GM19238 (cell line): ENCODE results near the gene NPHP4.
A peak's percentile ranks its signal among the peaks of the same experiment; 100 is the strongest.
"Not testable (repeated sequence)": the region's sequence is repeated elsewhere in the genome, so short reads cannot be mapped to it uniquely, and the experiment has no call there.

Experiments
- DNase-seq: peaks from one replicate; pipeline ENCODE4 v3.0.0; 2011; ENCODE audit warnings: low spot score; ENCODE audit not compliant: insufficient read length

Gene NPHP4

DNA sequence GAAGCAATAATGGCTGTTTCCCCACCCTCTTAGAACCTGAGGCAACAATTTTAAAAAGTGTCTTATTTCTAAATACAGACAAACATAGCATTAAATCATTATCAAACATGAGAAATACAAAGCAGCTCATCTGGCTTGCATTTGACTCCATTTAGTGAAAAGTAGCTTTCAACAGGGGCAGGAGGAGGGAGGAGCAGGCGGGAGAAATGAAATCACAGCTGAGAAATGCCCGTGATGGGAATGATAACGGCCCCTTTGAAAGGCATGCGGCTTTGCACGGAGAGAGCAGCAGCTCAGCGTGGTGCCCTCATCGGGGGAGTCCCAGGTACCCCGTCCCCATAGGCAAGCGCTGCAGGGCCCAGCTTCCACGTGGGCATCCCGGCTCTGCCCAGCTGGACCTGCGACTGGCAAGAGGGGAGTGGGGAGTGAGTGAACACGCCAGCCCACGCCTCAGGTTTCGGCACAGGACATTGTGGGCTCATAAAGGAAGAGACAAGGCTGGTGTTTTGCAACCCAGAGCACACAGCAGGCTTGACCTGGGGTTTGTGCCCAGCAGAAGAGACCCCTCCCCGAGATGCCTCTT, 134.6 kb downstream of the NPHP4 start:
- no peak for DNase-seq

DNA sequence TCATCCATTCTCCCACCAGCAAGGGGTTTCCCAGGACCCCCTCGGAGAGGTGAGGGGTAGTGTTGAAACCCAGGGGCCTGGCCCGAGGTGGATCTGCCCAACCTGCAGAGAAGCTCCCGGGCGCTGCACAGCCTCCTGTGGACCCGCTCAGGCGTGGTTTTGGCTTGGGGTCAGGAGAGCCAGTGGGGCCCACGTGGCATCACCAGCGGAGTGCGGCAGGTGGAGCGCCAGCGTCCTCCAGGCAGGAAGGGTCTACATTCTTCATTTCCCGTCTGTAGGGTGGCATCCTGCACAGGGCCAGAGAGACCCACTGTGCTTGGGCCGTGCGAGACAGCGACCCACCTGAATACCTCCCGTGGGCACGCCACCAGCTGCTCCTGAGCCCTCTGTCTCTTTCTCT, 135.2 kb downstream of the NPHP4 start:
- DNase-seq: no peak

DNA sequence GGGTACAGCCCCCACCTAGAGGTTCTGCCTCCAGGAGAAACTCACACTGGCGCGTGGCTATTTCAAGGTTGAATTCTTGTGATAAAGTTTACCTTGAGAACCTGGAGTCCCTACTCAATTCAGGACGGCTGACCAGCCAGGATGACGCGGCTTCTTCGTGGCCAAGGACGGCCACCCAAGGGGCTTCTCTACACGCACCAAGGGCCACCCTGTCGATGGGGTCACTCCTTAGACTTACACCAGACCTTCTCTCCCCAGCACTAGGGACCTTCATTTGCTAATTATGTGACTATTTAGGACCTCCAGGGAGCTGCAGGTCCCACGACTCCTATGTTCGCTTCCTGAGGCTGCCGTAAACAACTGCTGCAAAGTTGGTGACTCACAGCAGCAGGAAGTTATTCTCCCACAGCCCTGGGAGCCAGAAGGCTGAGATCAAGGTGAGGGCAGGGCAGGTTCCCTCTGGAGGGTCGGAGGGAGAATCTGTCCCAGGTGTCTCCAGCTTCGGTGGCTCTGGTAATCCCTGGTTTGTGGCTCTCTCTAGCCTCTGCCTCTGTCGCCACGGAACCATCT, 135.9 kb downstream of the NPHP4 start:
- no peak for DNase-seq

DNA sequence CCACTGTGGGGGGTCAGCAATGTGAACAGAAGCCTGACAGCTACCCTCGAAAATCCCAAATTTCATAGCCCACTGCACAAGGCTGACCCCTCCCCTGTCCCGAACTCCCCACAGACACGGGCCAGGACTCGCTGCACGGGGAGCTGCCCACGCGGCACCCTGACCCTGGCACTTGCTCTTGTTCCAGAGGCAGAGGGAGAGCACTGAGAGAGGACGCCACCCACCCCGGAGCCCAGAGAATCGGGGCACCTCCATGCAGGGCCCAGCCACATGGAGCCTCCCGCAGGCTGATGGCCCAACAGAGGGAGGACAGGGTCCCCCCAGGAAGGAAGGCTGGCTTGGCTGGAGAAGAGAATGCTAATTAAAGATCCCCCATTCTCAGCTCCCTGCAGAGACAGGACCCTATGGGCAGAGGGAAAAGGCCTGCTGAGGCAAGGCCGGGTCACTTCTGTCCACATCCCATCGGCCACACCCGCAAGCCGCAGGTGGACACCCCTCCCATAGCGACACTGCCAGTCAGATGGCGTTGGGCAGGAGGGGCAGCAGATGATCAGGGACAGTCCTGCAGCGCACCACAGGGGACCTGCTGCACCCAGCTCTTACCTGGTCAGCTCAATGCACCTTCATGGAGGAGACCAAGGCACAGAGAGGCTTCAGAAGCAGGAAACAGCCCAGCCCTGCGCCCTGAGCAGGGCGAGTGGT, 136.9 kb downstream of the NPHP4 start:
- DNase-seq: no peak

DNA sequence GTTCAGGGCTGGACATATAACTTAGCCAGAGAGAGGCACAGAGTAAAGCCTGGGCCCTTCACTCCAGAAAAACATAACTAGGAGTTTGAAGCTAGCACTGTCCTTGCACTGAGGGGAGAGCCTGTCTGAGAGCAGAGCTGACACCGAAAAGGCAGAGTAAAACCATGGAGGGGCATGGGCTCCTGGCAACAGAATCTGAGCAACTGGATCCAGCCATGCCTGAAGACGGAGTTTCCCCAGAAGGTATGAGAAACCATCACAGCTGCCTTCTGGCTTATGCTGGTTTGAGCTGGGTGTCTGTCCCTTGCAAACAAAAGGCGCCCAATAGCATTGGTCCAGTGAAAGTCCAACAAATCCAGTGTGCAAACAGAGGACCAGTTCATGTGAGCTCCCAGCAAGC, 137.5 kb downstream of the NPHP4 start:
- no peak for DNase-seq

DNA sequence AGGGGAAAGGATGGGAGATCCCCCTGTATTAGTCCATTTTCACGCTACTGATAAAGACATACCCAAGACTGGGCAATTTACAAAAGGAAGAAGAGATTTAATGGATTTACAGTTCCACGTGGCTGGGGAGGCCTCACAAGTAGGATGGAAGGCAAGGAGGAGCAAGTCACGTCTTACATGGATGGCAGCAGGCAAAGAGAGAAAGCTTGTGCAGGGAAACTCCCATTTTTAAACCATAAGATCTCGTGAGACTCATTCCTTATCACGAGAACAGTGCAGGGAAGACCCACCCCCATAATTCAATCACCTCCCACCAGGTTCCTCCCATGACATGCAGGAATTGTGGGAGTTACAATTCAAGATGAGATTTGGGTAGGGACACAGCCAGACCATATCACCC, 138.4 kb downstream of the NPHP4 start:
- not testable (repeated sequence) for DNase-seq

DNA sequence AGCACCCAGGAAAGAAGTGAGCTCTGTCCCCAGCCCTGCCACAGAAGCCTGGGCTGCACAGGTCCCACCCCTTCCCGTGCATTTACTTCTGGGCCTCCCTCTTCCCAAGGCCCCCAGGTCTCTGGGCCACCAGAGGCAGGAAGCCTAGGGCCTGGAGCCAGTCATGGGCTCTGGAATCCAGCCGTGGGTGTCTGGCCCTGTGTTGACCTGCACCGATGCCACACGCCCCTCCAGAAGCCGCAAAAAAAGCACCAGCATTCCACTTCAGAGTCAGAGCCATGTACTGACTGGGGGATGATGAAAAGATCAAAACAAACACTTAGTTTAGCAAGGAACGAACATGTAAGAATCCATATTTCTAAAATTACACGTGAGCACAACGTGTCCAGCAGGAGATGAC, 141.7 kb downstream of the NPHP4 start:
- no peak for DNase-seq

DNA sequence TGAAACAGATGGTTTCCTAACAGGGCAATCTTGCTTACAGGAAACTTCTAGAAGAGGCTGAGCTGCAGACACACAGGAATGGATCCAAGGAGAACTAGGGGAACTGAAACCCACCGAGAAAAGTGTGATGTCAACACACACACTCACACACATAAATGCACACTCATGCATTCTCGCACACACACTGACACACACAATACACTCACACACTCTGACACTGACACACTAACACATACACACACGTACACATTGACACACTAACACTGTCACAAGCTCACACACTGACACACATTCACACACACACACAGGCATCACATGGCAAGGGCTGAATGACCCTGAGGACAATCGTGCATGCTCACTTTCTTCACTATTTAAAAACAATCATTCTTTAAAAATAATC, 142.7 kb downstream of the NPHP4 start:
- DNase-seq: no peak

DNA sequence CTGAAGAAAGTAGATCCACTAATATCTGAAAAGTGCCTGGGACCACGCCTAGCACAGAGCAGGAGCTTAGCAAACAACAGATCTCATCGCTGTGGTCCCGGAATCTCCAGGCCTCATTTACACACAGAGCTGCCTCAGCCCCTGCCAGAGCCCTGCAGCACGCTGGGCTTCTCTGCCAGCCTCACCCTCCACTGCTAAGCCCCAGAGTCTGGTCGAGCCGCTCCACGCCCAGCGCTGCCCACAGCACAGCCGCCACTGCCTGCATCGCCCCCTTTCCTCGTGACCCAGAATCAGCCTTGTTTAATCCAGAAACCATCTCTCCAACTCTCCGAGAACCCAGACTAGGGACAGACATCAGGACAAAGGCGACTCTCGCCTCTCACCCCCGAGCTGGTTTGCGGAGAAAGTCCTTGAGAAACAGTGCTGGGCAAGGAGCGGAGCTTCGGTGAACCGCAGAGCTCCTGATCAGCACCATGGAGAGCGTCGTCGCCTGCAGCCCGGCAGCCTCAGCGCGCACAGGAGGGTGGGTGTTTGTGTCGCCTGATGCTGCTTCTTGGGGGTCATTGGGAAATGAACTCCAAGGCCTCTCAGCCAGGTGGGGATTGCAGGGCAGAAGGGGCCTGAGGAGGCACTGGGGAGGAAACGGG, 145.1 kb downstream of the NPHP4 start:
- DNase-seq: peak; percentile 23

DNA sequence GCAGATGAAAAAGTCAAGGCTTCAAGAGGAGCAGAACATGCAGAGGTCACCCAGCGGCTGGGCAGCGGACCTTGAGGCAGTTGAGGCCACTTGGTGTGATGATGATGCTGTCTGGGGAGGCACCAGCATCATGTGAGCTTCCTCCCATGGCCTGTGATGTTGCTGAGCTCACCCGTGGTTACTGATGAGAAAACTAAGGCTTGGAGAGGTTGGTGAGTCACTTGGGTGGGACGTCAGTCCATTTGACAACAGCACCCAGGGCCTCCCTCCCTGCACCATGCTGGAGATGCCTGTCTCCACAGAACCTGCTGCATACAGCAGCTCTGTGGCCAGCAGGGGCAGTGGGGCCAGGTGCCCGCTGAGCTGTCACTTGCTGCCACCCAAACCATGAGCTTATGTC, 146.8 kb downstream of the NPHP4 start:
- DNase-seq: no peak

DNA sequence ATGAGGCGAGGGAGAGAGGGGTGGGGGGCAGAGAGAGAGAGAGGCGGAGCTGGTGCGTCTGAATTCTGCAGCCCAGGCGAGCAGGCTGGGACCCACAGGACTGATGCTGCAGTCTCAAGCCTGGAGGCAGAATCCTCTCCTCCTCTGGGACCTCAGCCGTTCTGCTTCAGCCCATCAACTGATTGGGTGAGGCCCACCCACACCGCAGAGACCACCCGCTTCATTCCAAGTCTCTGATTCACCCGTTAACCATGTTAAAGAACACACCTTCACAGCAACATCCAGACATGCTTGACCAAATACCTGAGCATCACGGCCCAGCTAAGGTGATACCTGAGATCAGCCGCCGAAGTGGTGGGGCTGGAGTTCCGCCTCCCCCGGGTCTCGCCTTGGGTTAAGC, 147.8 kb downstream of the NPHP4 start:
- DNase-seq: no peak

DNA sequence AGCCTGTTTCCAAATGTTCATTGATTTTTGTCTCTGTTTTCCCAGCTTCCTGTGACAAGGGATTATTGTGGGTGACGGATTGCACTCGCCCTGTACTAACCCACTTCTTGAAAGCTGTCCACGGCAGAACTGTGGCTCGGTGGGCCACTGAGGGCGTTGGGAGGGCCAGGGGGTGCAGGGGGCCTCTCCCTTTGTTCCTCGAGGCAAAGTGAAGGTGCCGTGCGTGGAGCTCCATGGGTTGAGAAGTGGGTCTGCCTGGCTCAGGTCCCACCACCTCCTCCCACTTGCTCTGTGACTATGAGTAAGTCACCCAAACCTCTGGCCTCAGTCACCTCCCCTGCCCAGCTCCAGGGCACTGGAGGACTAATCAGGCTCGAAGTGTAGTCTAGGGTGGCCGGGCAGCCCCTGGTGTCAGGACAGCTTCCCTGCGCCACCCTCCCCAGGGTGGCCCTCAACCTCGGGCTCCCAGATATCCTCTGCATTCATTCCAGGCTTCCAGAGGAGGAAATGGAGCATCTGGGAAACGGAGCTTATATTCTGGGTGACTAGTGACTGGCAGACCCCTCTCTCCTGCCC, 148.6 kb downstream of the NPHP4 start:
- DNase-seq: no peak

DNA sequence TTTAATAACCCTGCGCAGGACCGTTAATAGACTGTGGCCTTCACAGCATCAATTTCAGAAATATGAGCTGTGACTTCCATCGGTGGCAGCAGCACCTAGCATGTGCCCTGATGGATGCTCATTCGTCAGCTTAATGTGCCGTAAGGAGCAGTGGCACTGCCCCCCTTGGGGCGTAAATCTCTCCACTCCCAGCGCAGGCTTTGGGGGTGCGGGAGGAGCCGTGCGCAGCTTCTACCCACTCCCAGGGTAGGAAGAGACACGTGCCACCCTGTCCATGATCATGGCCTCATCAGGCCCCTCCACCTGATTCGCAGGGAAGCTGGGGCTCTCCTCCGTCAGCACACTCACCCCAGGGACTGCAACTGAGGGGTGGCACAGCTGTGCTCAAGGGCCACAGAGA, 149.5 kb downstream of the NPHP4 start:
- no peak for DNase-seq

DNA sequence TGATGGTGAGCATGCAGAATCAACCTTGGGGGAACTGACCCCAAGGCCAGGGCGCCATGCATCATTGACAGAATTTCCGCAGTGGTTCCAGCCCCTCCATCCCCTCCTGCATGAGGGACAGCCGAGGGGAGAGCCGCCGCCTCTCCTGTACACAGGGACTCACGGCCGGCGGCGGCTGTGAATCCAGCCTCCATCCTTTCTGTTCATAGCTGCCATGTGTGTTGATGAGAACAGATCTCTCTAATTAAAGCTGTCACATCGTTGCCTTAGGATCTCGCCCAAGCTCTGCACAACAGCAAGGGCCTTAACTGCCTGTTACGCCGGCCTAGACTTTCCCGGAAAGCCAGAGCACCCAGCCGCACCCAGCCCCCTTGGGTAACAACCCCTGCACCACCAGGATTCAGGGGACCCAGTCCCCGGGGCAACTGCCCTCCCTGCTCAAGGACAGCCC, 151.6 kb downstream of the NPHP4 start:
- no peak for DNase-seq

DNA sequence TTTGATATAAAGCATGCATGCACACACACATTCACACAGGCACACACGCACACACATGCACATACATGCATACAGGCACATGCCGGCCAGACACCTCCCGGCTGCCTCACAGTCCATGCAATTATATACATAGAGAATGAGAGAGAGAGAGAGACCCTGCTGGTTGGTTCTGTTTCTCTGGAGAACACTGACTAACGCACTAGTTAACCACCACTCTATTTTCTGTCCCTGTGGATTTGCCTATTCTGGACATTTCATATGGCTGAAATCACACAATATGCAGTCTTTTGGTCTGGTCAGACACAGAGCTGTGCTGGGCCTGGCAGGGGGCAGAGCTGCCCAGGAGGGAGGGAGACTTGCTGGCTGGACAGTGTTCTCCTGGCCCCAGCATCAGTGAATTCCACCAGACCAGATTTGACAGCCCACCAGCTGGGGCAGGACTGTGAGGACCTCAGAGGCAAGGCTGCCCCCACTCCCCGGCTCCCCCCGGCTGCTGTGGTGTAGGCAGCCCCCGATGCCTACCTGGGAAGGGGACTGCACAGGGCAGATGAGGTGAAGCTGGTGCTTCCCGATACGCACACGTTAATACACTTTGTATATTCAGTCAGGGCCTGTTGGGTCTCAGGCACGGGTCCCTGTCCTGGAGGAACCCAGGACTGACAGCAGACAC, 152.2 kb downstream of the NPHP4 start:
- DNase-seq: no peak

DNA sequence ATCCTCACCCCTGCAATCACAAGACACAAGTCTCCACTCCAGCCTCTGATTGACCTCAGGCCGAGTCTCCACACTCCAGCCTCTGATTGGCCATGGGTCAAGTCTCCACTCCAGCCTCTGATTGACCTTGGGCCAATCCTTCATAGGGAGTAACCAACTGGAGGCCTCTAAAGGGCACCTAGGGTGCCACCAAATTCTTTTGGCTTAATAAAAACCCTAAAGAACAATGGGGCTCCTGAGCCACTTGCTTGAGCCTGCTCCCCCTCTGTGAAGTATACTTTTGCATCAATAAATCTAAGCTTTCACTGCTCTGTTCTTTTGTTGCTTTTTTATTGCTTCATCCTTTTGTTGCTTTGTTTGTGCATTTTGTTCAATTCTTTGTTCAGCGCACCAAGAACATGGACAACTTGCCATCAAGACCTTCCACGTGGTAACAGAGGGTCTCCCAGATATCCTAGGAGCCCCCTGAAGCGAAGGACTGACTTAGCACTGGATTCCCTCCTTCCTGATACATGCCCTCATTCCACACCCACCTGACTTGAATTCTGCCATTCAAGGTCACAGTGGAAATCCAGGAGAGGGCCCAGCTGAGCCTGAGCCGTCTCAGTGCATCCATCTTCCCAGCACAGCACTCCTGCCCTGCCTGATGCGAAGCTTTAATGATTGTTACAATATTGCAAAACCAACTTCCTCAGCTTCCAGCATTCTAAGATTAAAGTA, 152.9 kb downstream of the NPHP4 start:
- DNase-seq: no peak

DNA sequence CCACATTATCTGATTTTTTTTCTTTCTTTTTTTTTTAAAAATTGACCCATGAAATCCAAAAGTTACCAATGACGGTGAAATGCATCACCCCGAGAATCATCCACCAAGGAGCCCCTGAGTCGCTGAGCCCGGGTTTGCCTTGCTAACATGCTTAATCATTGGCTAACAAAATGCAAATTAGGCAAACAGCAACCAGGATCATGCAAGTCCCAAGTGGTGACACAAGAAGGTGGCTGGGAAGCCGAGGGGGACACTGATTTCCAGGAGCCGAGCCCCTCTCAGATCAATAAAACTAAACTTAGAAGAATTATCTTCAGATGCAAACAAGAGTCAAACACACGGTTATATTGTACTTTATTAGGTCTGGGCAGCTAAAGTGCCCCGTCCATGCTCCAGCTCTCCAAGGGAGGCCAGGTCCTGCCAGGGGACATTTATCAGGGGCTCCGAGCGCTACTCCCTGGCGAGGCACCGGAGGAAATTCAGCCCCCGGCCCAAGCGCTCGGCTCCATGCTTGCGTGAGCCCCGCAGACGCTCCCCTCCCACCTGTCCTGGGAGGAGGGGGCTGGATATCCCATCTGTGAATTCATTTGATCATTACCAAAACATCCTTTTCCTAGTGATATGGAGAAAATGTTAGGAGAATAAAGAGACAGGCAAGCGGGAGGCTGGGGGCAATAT, 154.1 kb downstream of the NPHP4 start:
- no peak for DNase-seq

DNA sequence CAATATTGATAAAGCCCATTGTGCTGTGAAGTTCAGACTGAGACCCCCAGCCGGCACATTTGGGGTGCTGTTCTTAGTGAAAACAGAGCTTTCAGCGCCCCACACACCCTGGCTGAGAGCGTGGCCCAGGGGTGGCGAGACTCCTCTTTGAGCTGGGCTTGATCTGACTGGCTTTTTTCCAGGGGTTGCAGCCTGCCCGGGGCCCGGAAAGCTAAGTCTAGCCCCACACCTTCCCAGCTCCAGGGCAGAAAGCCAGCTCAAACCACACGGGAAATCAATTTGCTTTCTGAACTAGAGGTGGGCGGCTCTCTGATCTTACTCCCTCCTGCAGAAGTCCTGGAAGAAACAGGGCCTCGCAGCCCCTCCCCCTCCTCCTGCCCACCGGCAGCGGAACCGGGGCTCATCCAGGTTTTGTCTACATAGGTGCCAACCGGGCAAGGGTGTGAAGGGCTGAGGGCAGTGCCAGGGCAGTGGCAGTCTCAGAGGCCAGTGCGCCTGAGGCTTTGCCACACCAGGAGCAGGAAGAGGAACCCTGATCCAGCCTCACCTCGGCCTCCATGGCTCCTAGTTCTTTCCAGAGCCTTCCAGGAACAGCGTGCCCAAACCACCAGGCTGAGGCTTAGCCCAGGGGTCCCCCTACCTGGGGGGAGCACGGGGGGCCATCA, 155.3 kb downstream of the NPHP4 start:
- no peak for DNase-seq

DNA sequence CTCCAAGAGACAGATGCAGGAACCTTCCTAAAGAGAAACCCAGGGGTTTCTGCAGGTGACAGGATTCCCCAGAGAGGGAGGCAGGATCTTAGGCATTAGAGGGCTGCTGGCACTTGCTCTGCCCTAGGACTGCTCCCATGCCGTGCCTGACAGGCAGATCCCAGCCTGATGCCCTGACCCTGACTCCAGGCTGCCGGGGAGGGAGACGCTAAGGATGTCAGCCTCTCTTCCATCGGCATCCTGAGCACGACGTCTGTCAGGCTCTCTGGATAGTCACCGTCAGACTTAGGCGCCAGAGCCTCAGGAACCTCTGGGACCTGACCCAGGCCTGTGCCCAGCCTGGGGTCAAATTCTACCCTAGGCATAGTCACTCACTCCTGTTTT, 157.1 kb downstream of the NPHP4 start:
- DNase-seq: no peak
